Ascending aorta (tissue), 2 donors: ENCODE results near the gene TRPM3. TPM values are rescaled to one million over a fixed set of nuclear protein-coding genes. Genes with fewer than 3 reads are reported as not detected.

ENCODE experiments used
- DNase-seq, 2 donors: peaks; one replicate each; pipeline ENCODE4 v3.0.0-alpha.2; 2019; ENCODE audit warnings: low spot score in 2 of 2
- H3K27ac ChIP-seq, 2 donors: fragments of 200-600 bp; sonication (generic); one replicate each; pipeline ENCODE4 v1.5.1; 2016 to 2017; ENCODE audit warnings: mild to moderate bottlenecking in 1 of 2
- H3K27me3 ChIP-seq: fragments of 200-600 bp; sonication (generic); one replicate; pipeline ENCODE4 v1.5.1; 2017
- H3K36me3 ChIP-seq, 2 donors: fragments of 200-600 bp; sonication (generic); one replicate each; pipeline ENCODE4 v1.5.1; 2016
- H3K4me1 ChIP-seq, 2 donors: fragments of 200-600 bp; sonication (generic); one replicate each; pipeline ENCODE4 v1.5.1; 2016 to 2017; ENCODE audit warnings: mild to moderate bottlenecking in 1 of 2
- H3K4me3 ChIP-seq, 2 donors: fragments of 200-600 bp; sonication (generic); one replicate each; pipeline ENCODE4 v1.5.1; 2016 to 2017; ENCODE audit warnings: mild to moderate bottlenecking in 1 of 2
- H3K9me3 ChIP-seq, 2 donors: fragments of 200-600 bp; sonication (generic); one replicate each; pipeline ENCODE4 v1.5.1; 2016
- CTCF ChIP-seq, 3 experiments: fragments of 200-600 bp in 2 of 3; fragments of 450-650 bp in 1 of 3; sonication (generic) in 2 of 3; IDR thresholded peaks; one replicate each; pipeline ENCODE4 v1.5.1; 2016 to 2019; ENCODE audit warnings: antibody characterized with exemption in 3 of 3, mild to moderate bottlenecking in 1 of 3, moderate library complexity in 1 of 3
- intact Hi-C: fragments of 100-400 bp; cut with DNase I; formaldehyde crosslinking; loops from one replicate; pipeline ENCODE4 v1.15.1; 2023
- total RNA-seq: library from RNA; depleted of rRNA; stranded (reverse); fragments of >200 nt; gene quantifications from one replicate; pipeline ENCODE4 v1.1.0, GENCODE V29; 2016

The TRPM3 gene
- total RNA-seq, 1 donor from 2014 or later, result 3.3 TPM

- H3K27me3 ChIP-seq, result no peaks in the 10 kb centered on the region
- no peak overlapping the region for H3K27ac ChIP-seq
- H3K9me3 ChIP-seq, result no peaks in the 10 kb centered on the region
- H3K4me1 ChIP-seq, result peaks cover 3 to 4% of the 10 kb centered on the region in 2 donors
- H3K4me3 ChIP-seq, result no peak overlapping the region
- no peak for DNase-seq
- no peak for TF ChIP-seq CTCF (IDR thresholded peaks at IDR 0.05)
- intact Hi-C loops, result loop anchor here (10.0 kb wide), 1 partner anchor 279 kb away; no protein-coding TSS in a partner anchor
- H3K36me3 ChIP-seq, result no peaks in the 10 kb centered on the region
Measured at GRCh38 chr9:70923961-70924360, 197.5 kb downstream of the TRPM3 start.

- H3K36me3 ChIP-seq, result no peaks in the 10 kb centered on the region
- H3K27ac ChIP-seq, result no peak overlapping the region
- H3K27me3 ChIP-seq, result no peaks in the 10 kb centered on the region
- no peak for DNase-seq
- intact Hi-C loops, result loop anchor here (10.0 kb wide), 1 partner anchor 276 kb away; no protein-coding TSS in a partner anchor
- H3K4me3 ChIP-seq, result no peak overlapping the region
- TF ChIP-seq CTCF (IDR thresholded peaks at IDR 0.05), result no peak
- peaks cover 3 to 4% of the 10 kb centered on the region in 2 donors for H3K4me1 ChIP-seq
- H3K9me3 ChIP-seq, result no peaks in the 10 kb centered on the region
Measured at GRCh38 chr9:70921136-70921535, 200.3 kb downstream of the TRPM3 start.

- intact Hi-C loops, result no loop called here
- no peaks in the 10 kb centered on the region for H3K4me1 ChIP-seq
- H3K27me3 ChIP-seq, result no peaks in the 10 kb centered on the region
- no peak for TF ChIP-seq CTCF (IDR thresholded peaks at IDR 0.05)
- no peak overlapping the region for H3K27ac ChIP-seq
- H3K9me3 ChIP-seq, result no peaks in the 10 kb centered on the region
- no peak for DNase-seq
- no peak overlapping the region for H3K4me3 ChIP-seq
- no peaks in the 10 kb centered on the region for H3K36me3 ChIP-seq
Measured at GRCh38 chr9:70917277-70917676, 204.1 kb downstream of the TRPM3 start.

- Histone ChIP-seq H3K27me3 (no peaks in the 10 kb centered on the region), H3K9me3 (no peaks in the 10 kb centered on the region), H3K4me1 (no peaks in the 10 kb centered on the region), H3K36me3 (no peaks in the 10 kb centered on the region), H3K4me3 (no peak overlapping the region), H3K27ac (no peak overlapping the region)
- no peak for TF ChIP-seq CTCF (IDR thresholded peaks at IDR 0.05)
- intact Hi-C loops, result no loop called here
- DNase-seq, result no peak
Measured at GRCh38 chr9:70911791-70912190, 209.6 kb downstream of the TRPM3 start.

- Histone ChIP-seq H3K4me1 (no peaks in the 10 kb centered on the region), H3K36me3 (no peaks in the 10 kb centered on the region), H3K9me3 (no peaks in the 10 kb centered on the region), H3K27me3 (no peaks in the 10 kb centered on the region), H3K4me3 (no peak overlapping the region), H3K27ac (no peak overlapping the region)
- intact Hi-C loops, result no loop called here
- DNase-seq, result no peak
- no peak for TF ChIP-seq CTCF (IDR thresholded peaks at IDR 0.05)
Measured at GRCh38 chr9:70910598-70910997, 210.8 kb downstream of the TRPM3 start.

- intact Hi-C loops, result no loop called here
Measured at GRCh38 chr9:70902692-70903131, 218.7 kb downstream of the TRPM3 start.

More at GRCh38 chr9:70902692-70903131, 218.7 kb downstream of the TRPM3 start:
- no peaks in the 10 kb centered on the region for H3K36me3 ChIP-seq
- H3K27ac ChIP-seq, result no peak overlapping the region
- H3K27me3 ChIP-seq, result no peaks in the 10 kb centered on the region
- TF ChIP-seq CTCF (IDR thresholded peaks at IDR 0.05), result no peak
- H3K4me3 ChIP-seq, result peak overlapping the region in 1 of 2 donors; percentile 38
- H3K4me1 ChIP-seq, result no peaks in the 10 kb centered on the region
- peak in 1 of 2 donors; percentile 67 for DNase-seq
- H3K9me3 ChIP-seq, result no peaks in the 10 kb centered on the region
